ENCODE results near the gene CHRM1. TPM values are rescaled to one million over a fixed set of nuclear protein-coding genes. Genes with fewer than 3 reads are reported as not detected.

Gene CHRM1
- total RNA-seq, 2 experiments from 2014 or later = not detected

- ChIA-PET POLR2A (no interaction called here), CTCF (interaction anchor here (0.7 kb wide), 1 partner anchor 19 kb away, joined by 3 read pairs; no protein-coding TSS in a partner anchor)
These were observed 6.8 kb upstream of the CHRM1 start for GRCh38 chr11:62928011-62928410.

GRCh38 chr11:62926680-62927455 is 5.7 kb upstream of the CHRM1 start:
- ChIA-PET CTCF (interaction anchor here (1.6 kb wide), 1 partner anchor 21 kb away, joined by 6 read pairs; no protein-coding TSS in a partner anchor), POLR2A (no interaction called here)

DNA sequence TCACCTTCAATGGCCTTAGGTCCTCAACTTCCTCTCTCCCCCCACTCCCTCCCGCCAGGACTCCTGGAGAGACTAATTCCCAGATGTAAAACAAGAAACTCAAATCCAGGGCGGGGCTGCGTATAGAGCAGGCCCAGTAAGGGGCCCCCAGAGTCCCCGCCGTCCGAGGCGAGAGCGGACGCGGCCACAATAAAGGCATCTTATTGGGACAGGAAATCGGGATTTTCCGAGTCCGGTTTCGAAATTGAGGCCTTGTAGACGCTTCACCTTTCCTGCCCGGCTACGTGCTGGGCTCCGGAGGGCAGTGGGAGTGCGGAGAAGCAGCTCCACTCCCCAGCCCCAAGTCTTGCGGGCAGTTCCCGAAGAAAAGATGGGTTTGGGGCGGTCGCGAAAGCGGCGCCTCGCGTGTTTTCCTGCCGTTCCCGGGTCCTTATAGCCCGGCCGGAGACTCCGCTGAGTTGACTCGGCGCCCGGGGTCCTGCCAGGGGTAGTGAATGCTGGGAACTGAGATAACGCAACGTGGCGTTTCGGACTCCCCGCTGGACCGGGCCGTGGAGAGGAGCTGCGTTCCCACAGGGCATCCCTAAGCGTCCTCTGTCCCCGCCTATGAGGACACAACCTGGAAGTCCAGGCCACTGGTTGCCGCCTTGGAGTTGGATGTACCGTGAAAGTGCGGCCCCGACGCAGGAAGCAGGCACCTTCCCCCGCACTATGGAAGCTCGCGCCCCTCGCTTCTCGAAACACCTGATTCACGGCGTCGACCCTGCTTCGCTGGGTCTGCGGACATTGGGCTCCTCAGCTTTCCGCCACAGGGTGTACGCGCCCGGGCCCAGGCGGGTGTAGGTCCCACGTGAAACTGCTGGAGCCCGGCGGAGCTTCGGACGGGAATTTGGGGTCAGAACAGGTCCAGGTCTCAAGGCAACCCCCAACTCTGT is 4.8 kb upstream of the CHRM1 start:
- ChIA-PET POLR2A (no interaction called here), CTCF (interaction anchor here (0.6 to 1.6 kb wide), 2 partner anchors 11 to 20 kb away, joined by 3 to 6 read pairs; no protein-coding TSS in a partner anchor)

GRCh38 chr11:62925308-62925707 is 4.1 kb upstream of the CHRM1 start:
- ChIA-PET CTCF (no interaction called here), POLR2A (no interaction called here)

DNA sequence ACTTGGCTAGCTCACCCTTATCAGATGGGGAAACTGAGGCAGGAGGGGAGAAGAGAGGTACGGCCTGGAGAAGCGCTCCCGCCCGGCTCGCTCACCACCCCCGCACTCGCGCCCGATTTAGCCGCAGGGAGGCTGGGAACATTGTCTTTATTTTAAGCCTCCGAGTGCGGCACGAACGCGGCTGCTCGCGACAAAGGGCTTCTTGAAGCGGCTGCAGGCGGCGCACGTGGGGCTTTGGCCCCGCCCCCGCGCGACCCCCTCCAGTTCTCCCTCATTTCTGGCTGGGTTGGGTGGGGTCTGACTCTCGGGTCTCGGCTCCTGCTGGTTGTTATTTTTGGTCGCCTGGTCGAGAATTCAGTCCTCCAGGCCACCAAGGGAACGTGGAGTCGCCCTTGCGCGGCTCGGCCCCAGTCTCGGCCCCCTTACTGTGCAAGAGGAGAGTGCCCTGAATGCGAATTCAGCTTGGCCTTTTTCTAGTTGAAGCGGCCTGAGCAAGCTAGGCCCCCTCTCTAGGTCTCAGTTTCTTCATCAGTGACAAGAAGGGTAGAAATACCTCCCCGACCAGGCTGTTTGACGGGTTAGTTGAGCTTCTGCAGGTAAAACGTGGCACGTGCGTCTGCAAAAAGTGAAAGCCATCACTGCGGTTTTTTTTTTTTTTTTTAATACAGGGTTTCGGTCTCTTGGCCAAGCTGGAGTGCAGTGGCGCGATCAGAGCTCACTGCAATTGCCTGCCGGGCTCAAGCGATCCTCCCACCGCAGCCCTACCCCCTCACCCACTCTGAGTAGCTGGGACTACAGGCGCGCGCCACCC is 2.6 kb upstream of the CHRM1 start:
- ChIA-PET CTCF (interaction anchor here (0.6 to 1.1 kb wide), 6 partner anchors 18 to 681 kb away, joined by 3 to 7 read pairs (median 5); no protein-coding TSS in a partner anchor), POLR2A (interaction anchor here (0.6 to 0.7 kb wide), 2 partner anchors 178 to 844 kb away, joined by 5 to 14 read pairs; no protein-coding TSS in a partner anchor)

- CTCF ChIA-PET = interaction anchor here (0.9 to 1.7 kb wide), 5 partner anchors 13 to 101 kb away, joined by 3 to 6 read pairs (median 3); no protein-coding TSS in a partner anchor
- POLR2A ChIA-PET = no interaction called here
These were observed 1.7 kb upstream of the CHRM1 start for GRCh38 chr11:62922653-62923431.

- ChIA-PET CTCF (interaction anchor here (0.9 to 1.7 kb wide), 5 partner anchors 13 to 101 kb away, joined by 3 to 6 read pairs (median 3); no protein-coding TSS in a partner anchor), POLR2A (no interaction called here)
These were observed 1.0 kb upstream of the CHRM1 start for GRCh38 chr11:62922189-62922589.

GRCh38 chr11:62921573-62922188 is 518 bp upstream of the CHRM1 start:
- ChIA-PET POLR2A (no interaction called here), CTCF (interaction anchor here (0.8 to 1.7 kb wide), 3 partner anchors 12 to 53 kb away, joined by 3 to 6 read pairs (median 3); no protein-coding TSS in a partner anchor)

DNA sequence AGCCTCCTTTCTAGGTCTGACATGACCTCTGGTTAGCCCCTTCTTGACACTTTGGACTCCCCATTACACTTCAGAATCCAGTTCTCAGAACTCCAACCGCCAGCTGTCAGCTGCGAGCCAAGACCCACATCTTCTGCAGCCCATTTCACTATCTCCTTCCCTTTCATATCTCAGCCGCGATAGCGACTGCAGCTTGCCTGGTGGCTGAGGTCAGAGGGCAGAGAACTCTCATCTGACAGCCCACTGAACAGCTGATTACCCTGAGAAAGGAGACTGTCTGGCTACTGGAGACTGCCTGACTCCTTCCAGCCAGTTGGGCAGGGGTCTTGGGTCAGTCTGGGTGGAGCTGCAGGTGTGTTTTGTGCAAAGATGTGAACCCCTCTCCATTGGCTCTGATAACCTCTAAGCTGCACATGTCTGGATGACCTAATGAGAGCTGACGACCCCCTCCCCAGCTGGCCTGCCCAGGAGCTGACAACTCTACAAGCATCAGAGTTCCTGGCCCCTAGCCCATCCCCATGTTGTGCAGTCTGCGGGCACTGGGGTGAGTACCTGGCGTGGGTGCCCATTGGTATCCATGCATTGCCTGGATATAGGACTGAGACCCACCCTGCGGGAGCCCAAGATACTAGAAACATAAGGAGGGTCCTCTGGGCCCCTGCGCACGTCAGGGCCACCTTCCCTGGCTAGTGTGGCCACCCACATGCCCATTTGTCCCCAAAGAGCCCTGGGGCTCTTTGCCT is 1.1 kb downstream of the CHRM1 start:
- ChIA-PET CTCF (interaction anchor here (1.1 to 4.5 kb wide), 2 partner anchors 13 to 116 kb away, joined by 4 to 30 read pairs; no protein-coding TSS in a partner anchor), POLR2A (no interaction called here)

GRCh38 chr11:62919476-62919875 is 1.7 kb downstream of the CHRM1 start:
- ChIA-PET CTCF (interaction anchor here (1.1 to 4.5 kb wide), 2 partner anchors 12 to 116 kb away, joined by 4 to 30 read pairs; no protein-coding TSS in a partner anchor), POLR2A (no interaction called here)

GRCh38 chr11:62918531-62918930 is 2.6 kb downstream of the CHRM1 start:
- ChIA-PET CTCF (interaction anchor here (4.5 kb wide), 1 partner anchor 11 kb away, joined by 30 read pairs; no protein-coding TSS in a partner anchor), POLR2A (no interaction called here)

- CTCF ChIA-PET = interaction anchor here (1.4 to 4.5 kb wide), 2 partner anchors 11 to 102 kb away, joined by 3 to 30 read pairs; no protein-coding TSS in a partner anchor
- POLR2A ChIA-PET = no interaction called here
These were observed 3.2 kb downstream of the CHRM1 start for GRCh38 chr11:62917906-62918502.

DNA sequence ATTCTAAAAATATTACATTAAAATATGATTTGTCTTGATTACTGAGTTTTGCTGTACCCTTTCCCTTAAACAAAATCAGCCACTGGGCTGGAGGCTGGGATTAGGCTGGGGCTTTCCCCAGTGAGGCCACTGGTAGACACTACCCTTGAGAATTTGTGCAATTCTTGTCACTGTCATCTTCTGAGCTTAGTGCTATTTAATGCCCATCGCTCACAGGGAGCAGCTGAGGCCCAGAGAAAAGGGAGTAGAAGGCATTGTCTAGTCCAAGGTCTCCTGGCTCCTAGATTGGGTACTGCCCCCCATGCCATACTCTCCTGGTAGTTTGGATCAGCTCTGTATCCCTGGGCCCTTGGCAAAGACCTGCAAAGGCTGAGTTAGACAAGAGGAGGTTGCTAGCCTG is 6.7 kb downstream of the CHRM1 start:
- ChIA-PET CTCF (interaction anchor here (1.0 to 2.3 kb wide), 4 partner anchors 8 to 109 kb away, joined by 3 to 9 read pairs (median 4); no protein-coding TSS in a partner anchor), POLR2A (no interaction called here)

GRCh38 chr11:62912268-62912667 is 8.9 kb downstream of the CHRM1 start:
- POLR2A ChIA-PET = no interaction called here

DNA sequence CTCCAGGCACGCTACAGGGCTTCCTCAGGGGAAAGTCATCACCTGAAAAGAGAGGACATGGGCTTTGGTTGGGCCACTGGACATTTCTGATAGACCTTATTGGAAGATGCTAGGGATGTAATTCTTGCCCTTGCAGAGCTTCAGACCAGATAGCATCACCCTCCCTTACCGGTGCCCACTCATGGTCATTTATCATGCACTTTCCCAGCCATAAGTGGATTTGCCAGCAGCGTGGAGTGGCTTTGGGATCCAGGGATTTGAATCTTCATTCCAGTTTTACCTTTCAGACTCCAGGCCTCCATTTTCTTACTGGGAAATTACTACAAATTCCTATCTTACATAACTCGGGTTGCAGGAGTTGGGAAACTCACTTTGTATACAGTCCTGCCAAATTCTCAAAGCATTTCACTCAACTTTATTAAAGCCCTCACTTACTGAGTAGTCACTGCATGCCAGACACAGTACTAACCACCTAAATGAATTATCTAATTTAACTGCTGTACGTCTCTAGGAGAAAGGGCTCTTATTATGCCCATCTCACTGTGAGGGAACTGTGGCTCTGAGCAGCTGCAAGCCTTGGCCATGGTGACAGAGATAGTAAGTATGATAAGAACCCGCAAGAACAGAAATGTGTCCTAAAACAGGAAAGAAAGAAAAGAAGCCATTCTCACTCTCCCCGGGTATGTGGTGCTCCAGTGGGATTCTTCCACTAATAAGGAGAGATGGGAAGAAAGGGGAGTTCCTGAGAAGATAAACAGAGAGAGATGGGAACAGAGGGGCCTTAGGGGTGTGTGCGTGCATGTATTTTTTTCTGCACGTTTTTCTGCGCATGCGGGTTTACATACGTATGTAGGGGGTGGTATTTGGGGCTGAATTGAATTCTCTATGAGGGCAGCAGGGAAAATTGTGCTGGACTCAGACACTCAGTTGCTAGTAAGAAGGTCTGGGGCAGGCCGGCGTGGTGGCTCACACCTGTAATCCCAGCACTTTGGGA is 9.7 kb downstream of the CHRM1 start:
- CTCF ChIA-PET = interaction anchor here (0.6 to 1.8 kb wide), 4 partner anchors 109 to 528 kb away, joined by 3 to 10 read pairs (median 4); no protein-coding TSS in a partner anchor
- POLR2A ChIA-PET = no interaction called here

More at GRCh38 chr11:62912268-62912667, 8.9 kb downstream of the CHRM1 start:
- CTCF ChIA-PET = interaction anchor here (0.7 kb wide), 1 partner anchor 108 kb away, joined by 3 read pairs; no protein-coding TSS in a partner anchor

Measured in activated CD8-positive, alpha-beta memory T cell treated with anti-CD3 and anti-CD28 coated beads for 36 hours (primary cell).